GM18508 (cell line): ENCODE data around the gene FADS3.
"Not testable (repeated sequence)": the region's sequence is repeated elsewhere in the genome, so short reads cannot be mapped to it uniquely, and the experiment has no call there.

Experiments used
- ATAC-seq: cut with Tn5 transposase; IDR thresholded peaks from one replicate; pipeline ENCODE4 v1.9.1; 2021; ENCODE audit warnings: moderate number of reproducible peaks; ENCODE audit not compliant: insufficient read depth, unreplicated experiment

The FADS3 gene

DNA sequence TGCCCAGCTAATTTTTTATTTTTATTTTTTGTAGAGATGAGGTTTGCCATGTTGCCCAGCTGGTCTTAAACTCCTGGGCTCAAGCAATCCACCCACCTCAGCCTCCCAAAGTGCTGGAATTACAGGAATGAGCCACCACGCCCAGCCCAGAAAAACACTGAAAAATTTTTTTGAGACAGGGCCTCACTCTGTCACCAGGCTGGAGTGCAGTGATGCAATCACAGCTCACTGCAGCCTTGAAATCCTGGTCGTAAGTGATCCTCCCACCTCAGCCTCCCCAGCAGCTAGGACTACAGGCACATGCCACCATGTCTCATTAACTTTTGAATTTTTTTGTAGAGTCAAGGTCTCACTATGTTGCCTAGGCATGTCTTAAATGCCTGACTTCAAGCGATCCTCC, 9.1 kb downstream of the FADS3 start:
- ATAC-seq, result not testable (repeated sequence)

- no peak for ATAC-seq
These were observed 9.9 kb downstream of the FADS3 start for GRCh38 chr11:61881397-61881796.

DNA sequence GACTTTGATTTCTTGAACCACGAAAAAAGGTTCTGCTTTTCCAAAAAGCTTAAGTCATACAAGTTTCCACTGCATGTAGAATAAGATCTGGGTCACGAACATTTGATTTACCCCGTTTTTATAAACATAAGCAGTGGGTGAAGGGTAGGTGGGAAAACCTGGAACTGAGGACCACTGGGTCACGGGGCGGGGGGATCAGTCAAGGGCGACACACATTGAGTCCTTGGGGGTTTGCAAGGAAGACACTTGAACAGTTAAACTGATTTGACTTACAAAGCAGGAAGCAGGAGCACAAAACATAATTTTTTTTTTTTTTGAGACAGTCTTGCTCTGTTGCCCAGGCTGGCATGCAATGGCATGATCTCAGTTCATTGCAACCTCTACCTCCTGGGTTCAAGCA, 10.9 kb downstream of the FADS3 start:
- ATAC-seq, result no peak

DNA sequence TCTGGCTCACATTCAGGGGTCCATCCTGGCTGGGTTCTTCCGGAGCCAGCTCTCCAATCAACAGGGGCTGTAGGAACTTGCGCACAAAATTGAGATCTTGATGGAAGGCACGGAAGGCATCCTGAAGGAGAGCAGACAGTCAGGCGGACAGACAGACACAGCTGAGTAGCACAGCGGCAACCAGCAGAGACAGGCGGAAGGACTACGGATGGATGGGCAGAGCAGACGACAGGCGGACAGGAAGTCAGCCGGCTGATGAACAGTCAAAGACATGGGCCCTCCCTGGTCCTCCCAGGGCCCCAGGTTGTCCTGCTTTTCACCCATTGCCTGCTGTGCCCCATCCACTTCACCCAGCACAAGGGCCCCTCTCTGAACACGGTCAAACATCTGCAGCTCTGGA, 11.3 kb downstream of the FADS3 start:
- no peak for ATAC-seq

DNA sequence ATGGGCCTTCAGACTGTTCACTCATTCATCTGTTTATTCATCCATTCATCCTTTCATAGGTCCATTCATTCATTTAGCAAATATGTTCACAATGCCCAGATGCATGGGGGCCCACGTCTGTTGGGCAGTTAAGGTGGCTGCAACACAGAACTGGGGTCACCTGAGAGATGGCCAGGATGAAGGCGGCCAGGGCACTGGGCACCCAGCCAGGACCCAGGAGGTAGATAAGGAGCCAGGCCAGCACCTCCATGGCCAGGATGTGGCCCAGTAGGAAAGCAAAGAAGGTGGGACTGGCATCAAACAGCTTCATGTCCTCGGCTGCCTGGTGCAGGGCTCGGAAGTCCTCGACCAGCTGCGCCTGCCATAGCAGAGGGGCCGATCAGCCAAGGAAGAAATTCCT, 12.2 kb downstream of the FADS3 start:
- no peak for ATAC-seq

- no peak for ATAC-seq
These were observed 15.6 kb downstream of the FADS3 start for GRCh38 chr11:61875698-61876097.

DNA sequence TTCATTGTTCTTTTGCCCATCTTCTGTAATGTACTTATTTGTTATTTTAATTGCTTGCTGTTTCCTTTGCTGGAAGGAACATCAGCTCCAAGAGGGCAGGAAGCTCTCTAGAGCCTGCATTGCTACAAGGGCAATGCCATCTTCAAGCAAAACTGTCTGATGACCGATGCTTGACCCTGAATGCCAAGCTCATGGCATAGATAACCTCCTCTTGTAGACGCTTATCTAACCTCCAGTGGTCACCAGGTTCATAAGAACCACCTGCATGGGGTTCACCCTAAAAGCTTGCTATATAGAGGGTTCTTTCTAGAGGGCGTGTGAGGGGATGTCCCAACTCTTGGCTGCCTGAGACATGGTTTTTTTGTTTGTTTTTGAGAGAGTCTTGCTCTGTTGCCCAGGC, 16.5 kb downstream of the FADS3 start:
- no peak for ATAC-seq

DNA sequence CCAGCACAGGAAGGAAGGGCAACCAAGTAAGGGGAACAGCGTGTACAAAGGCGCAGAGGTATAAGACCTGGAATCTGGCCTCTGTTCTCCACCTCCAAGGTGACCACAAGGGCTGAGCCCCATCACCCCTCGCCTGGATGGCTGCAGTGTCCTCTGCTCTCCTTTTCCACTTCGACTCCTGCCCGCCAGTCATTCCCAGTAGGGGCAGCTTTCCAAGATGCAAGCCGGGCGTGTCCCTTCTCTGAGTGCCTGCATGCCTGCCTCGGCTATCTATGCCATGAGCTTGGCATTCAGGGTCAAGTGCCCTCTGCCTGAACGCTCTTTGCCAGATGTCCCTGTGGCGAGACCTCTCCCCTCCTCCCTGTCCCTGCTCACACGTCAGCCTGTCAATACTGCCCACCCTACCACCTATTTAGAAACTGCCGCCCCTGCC, 17.0 kb downstream of the FADS3 start:
- no peak for ATAC-seq

DNA sequence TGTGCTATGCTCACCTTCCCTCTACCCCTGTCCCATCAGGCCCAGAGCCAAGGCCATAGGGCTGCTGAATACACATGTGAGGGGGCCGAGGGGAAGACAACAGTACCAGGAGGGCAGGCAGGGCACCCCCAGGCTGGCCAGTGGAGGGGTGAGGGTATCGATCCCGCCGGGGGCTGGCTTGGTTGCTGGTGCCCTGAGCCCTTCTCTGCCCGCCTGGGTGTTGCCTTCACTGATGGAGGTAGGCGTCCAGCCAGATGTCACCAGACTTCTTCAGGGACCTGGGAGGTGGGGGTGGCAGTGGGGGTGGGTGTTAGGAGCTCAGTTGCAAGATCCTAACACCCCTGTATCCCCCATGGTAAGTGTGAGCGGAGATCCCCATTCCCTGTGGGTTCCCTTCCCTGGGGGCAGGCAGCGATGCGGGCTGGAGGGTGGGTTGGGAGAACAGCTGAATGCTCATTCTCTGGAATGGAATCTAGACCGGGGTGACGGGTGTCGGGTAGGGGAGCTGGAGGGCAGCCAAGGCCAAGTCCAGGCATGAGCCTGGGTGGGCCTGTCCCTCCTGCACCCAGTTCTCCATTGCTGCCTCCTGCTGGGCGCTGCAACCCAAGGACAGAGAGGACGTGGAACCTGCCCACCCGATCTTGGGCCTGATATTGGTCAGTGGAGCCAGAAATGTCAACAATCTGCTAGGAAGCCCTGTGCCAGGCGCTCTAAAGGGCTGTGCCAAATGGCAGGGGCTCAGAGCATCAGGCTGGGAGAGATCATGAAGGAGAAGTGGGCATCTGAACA, 17.6 kb downstream of the FADS3 start:
- no peak for ATAC-seq

GRCh38 chr11:61872935-61873565, 18.3 kb downstream of the FADS3 start:
- no peak for ATAC-seq

DNA sequence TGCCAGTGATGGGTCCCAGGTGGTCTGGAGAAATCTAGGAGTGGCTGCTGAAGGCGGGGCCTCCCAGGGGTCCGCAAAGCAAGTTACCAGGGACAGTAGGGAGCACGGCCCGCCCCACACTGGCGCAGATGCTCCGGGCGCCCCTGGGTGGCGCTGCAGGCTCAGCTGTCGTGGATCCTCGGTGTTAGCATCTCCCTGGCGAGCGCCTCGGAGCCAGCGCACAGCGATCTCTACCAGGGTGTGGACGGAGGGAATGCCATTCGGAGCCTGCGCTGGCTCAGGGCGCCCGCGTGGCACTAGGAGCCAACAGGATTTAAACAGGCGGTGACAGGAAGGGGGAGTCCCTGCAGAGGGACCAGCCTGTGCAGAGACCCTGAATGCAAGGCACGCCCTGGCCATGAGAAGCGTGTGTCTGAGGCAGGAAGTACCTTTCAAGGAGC, 20.2 kb downstream of the FADS3 start:
- no peak for ATAC-seq

DNA sequence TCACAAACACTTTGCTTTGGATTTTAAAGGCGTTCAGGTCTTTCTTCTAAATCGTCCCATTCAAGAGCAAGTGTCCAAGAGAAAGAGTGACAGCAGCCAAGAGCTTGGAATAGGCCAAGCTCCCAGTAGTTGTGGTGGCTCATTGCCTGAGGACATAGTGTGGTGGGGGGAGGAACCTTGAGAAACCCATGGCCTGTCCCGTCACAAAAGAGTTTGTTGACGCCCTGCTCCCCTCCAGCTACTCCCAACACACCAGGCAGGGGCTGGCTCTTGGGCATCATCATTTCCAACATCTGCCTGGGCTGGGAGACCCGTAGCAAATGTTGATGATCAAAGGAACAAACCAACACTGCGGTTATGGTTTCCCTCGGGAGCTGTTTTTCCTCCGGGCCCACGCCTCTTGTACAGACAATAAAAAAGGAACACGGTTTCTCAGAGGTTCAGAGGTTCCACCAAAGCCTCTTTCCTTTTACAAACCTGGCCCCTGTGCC, 20.8 kb downstream of the FADS3 start:
- ATAC-seq, result no peak

DNA sequence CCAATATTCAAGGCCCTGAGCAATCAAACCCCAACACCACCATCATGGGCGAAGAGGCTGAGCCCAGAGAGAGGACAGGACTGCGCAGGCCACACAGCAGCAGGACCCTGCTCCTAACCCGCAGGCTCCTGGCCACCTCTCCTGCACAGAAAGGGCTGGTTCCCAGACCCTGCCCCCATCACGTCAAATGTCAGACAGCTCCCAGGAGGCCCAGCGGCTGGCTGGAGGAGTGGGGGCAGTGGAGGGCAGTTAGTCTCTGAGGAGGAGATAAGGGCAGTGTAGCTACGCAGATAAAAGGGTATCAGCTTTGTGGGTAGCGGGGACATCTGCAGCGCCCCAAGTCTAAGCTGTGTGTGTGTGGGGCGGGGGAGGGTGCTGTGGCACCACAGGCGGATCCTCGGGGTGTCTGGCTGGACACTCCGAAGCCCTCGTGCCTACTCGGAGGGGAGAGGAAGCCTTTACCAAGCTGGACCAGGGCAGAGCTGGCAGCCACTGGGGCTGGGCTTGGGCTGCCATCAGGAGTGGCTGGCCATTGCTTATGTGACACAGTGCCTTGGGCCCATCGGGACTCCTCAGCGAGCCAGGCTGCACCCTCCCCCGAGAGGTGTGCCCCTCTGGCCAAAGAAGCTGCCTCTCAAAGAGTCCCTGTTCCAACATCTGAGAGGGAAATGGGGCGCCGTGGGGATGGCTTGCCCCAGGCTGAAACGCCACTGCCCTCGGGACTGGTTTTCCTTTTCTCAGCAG, 21.5 kb downstream of the FADS3 start:
- no peak for ATAC-seq

DNA sequence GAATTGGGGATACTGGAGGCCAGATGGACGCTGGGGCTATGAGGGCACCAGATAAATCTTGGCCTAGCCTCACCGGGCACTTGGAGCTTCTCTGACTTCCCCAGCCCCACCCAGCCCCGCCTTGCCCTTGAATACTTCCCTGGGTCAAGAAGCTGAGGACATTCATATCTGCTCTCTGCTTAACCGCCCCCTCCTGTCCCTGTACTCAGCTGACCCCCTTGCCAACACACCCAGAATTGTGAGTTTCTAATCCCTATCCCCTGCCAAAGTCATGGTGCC, 22.0 kb downstream of the FADS3 start:
- no peak for ATAC-seq

DNA sequence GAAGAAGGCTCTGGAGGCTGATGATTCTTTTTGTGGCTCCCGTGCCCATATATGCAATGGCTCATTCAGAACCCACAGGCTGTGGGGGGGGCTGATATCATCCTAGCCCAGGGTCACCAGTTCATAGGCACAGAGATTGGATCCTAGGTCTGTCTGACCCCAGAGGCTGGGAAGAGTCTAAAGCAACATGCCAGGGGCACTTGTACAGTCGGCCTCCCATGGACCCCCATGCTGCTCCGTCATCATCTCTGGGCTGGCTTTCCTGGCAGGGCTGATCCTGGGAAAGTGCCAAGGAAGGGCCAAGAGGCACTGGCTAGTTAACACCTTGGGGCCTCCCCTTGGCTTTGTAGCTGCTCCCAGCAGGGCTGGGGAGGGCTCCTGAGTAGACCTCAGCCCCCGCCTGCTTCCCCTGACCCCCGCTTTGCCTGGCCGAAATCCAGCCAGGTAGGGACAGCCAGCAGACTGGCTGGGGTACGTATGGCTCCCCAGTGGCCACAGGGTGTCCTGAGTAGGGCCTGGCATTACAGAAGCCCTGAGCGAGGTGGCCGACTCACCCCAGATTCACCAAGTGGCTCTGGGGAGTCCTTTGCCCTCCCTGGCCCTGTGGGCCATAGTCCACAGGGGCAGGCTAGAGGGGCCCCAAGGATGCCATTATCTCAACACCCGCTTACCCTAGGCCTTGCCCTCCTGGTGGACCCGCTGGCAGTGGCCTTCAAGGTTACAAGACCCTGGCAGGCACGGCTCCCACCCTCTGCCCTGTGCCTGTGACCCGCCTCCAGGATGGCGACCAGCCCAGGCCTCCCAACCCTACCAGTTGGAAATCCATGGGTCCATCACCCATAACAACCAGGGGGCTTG, 22.5 kb downstream of the FADS3 start:
- ATAC-seq, result no peak

DNA sequence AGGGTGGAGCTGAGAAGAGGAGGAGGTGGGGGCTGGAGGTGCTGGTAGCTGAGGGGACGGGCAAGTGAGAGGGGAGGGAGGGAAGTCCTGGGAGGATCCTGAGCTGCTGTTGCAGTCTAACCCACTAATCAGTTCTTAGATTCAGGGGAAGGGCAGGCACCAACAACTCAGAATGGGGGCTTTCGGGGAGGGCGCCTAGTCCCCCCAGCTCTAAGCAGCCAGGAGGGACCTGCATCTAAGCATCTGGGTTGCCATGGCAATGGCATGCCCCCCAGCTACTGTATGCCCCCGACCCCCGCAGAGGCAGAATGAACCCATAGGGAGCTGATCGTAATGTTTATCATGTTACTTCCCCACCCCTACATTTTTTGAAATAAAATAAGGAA, 24.4 kb downstream of the FADS3 start:
- ATAC-seq, result no peak

- no peak for ATAC-seq
These were observed 25.0 kb downstream of the FADS3 start for GRCh38 chr11:61866231-61866957.

DNA sequence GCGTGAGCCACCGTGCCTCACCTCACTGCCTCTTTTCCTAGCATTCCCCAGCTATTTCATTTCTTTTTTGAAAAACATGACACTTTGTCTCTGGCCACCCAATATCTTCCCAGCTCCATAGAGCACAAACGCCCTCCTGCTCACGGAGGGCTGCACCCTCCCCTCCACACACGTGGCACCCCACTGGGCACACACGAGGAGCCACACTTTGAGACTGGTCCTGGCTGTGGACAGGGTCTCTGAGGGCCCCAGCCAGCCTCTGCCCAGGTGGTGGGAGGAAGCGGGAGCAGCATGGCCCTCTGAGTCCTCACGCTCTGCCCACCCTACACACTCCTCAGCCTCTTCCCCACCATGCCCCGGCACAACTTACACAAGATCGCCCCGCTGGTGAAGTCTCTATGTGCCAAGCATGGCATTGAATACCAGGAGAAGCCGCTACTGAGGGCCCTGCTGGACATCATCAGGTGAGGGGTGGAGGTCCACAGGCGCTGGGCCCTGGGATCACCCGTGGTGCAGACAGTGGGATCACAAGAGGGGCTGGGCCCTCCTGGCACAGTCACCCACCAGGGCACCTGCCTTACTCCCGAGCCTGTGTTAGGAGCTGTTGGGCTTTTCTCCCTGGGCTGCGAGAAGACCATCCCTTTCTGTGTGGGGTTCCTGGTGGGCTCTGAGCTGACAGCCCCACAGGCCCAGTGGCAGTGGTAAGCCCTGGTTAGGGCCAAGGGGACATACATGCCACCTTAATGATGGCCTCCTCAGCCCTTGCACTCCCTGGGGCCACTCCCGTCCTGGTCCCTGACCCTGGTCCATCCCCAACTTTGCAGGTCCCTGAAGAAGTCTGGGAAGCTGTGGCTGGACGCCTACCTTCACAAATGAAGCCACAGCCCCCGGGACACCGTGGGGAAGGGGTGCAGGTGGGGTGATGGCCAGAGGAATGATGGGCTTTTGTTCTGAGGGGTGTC, 26.2 kb downstream of the FADS3 start:
- ATAC-seq, result no peak
